SIG-M5 treated with dmso at 0.1 percent for 504 hours (cell line): Measurements from ENCODE around the gene TIPRL.
"Not testable (repeated sequence)": the region's sequence is repeated elsewhere in the genome, so short reads cannot be mapped to it uniquely, and the experiment has no call there.

ENCODE experiments used
- DNase-seq: peaks from one replicate; lab custom pipeline; 2025; ENCODE audit not compliant: unreplicated experiment; lab: John Stamatoyannopoulos, UW

TIPRL gene

DNA sequence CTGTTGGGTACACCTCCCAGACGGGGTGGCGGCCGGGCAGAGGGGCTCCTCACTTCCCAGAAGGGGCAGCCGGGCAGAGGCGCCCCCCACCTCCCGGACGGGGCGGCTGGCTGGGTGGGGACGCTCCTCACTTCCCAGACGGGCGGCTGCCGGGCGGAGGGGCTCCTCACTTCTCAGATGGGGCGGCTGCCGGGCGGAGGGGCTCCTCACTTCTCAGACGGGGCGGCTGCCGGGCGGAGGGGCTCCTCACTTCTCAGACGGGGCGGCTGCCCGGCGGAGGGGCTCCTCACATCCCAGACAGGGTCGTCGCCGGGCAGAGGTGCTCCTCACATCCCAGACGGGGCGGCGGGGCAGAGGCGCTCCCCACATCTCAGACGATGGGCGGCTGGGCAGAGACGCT lies 28.9 kb downstream of the TIPRL start:
- not testable (repeated sequence) for DNase-seq

DNA sequence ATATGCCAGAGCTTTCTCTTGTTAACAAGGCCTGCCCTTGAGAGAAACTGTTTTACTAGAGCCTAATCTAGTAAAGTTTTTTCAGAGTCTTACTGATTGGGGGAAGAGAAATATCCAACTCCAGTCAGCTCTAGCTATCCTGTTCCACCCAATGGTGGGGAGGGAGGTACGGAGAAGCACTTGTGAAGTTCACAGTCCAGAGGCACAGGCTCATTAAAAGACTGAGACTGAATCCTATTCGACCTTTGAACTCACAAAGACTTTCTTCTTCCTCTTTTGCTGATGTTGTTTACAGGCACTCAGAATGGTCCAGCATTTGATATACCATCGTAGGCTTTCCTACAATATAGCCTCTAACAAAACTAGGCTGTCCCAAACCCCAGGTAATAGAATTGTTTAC lies 31.6 kb downstream of the TIPRL start:
- no peak for DNase-seq

DNA sequence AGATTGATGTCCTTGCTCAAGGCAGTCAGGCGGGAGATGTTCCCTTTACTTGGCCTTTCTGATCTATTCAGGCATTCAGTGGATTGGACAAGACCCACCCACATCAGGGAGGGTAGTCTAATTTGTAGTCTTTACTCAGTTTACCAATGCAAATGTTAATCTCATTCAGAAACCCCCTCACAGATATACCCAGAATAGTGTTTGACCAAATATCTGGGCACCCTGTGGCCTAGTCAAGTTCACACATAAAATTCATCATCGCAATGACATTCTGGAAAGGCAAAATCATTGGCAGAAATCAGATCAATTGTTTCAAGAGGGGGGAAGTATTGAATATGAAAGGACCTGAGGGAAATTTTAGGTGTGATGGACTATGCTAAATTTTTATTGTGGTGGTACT lies 34.6 kb downstream of the TIPRL start:
- DNase-seq = no peak

DNA sequence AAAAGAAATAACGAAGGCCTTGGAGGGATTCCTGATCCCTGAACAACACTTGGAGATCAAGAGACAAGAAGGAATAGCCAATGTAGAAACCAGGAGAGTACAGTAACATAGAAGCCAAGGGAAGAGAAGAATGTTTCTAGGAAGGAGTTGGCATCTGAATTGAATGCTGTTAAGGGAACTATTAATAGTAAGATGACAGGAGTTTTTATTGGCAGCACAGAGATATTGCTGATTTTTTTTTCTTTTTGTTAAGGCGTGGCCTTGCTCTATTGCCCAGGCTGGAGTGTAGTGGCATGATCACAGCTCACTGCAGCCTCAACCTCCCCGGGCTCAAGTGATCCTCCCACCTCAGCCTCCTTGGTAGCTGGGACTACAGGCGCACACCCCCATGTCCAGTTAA lies 37.4 kb downstream of the TIPRL start:
- DNase-seq = no peak

DNA sequence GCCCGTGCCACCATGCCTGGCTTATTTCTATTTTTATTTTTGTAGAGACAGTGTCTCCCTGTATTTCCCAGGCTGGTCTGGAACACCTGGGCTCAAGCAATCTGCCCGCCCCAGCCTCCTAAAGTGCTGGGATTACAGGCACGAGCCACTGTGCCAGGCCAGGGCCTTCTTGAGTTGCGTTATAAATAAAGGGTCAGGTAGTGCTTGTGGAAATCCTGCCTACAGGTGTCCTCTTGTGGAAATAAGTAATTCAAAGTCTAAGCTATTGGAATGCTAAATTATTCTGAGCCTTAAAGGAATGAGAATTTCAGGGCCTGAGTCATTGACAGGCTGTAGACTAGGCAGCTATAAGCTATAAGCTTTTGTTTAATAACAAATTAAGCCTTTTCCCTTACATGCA lies 38.9 kb downstream of the TIPRL start:
- DNase-seq = no peak

DNA sequence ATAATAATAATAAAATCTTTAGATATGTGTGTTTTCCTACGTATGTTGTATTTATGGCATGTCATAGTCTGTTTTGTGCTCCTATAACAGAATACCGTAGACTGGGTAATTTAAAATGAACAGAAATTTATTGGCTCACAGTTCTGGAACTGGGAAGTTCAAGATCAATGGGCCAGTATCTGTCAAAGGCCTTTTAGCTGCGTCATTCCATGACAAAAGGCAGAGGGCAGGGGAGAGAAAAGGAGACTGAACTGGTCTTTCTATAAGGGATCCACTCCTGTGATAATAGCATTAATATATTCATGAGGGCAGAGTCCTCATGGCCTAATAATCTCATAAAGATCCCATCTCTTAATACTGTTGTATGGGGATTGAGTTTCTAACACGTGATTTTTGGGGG lies 39.9 kb downstream of the TIPRL start:
- no peak for DNase-seq

DNA sequence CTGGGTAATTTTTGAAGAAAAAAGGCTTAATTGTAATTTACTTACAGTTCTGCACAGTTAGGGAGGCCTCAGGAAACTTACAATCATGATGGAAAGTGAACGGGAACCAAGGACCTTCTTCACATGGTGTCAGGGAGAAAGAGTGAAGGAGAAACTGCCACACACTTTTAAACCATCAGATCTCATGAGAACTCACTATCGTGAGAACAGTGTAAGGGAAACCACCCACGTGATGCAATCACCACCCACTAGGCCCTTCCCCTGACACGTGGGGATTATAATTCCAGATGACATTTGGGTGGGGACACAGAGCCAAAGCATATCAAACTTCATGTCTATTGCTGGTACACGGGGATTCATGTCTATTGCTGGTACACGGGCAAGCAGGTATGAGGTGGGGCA lies 41.7 kb downstream of the TIPRL start:
- DNase-seq = no peak

DNA sequence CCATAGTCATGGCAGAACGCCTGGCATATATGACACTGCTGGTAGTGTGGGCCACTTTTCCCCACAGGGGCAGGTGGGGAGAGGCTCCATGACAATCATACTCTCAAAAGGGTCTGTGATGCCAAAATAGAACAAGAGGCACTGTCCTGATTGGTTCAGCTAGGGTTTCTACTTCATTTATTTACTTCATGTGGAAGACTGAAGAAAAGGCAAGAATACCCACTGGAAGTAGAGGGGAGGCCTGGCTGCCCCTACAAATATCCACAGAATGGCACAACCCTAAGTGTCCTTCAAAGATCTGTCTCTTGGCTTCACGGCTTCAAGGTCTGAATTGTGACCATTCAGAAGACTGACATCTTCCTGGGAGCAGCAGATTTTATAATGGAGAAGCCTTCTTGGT lies 42.5 kb downstream of the TIPRL start:
- no peak for DNase-seq

DNA sequence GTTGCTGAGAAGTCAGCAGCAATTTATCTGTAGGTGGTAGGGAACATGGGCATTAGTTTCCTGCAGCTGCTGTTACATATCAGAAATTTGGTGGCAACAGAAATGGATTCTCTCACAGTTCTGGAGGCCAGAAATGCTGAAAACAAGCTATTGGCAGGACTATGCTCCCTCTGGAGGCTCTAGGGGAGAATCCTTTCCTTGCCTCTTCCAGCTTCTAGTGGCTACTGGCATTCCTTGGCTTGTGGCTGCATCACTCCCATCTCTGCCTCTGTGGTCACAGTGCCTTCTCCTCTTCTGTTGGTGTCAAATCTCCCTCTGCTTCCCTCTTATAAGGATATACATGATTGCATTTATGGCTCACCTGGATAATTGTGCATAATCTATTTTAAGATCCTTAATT lies 44.5 kb downstream of the TIPRL start:
- no peak for DNase-seq

DNA sequence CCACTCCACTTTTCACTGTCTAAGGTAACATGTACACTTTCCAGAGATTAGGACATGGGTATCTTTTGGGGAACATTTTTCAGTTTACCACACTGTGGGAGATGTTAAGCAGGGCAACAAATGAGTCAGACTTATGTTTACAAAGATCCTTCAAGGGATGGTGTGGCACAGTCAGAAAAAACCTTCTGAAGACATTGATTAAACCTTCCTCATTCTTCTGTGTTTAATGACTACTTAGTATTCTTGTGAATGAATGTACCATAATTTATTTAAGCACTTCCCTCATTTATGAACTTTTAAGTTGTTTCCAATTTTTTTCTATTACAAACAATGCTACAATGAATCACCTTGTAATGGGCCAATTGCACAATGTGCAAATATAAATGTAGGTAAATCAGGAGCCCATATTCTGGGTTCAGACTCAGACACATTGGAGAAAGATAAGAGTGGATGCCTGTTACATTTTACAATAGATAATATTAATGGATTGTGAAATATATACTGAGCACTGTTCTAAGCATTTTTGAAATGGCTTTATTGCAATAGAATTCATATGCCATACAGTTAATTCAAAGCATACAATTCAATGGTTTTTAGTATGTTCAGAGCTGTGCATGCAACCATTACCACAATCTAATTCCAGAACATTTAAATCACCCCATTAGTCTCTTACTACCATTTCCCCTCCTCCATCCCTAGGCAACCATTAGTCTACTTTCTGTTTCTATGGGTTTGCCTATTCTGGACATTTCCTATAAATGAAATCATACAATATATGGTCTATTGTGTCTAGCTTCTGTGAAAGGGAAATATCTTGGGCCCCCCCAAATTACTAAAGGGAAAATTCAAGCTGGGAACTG lies 45.1 kb downstream of the TIPRL start:
- DNase-seq = no peak

DNA sequence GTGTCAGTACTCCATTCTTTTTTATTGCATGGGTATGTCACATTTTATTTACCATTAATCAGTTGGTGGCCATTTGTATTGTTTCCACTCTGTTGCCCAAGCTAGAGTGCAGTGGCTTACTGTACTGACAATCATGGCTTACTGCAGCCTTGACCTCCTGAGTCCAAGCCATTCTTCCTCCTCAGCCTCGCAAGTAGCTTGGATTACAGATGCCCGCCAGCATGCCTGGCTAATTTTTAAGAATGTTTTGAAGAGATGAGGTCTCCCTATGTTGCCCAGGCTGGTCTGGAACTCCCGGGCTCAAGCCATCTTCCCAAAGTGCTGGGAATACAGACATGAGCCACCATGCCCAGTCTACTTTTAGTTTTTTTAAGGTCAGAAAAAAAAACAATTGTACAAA lies 46.2 kb downstream of the TIPRL start:
- DNase-seq = no peak

DNA sequence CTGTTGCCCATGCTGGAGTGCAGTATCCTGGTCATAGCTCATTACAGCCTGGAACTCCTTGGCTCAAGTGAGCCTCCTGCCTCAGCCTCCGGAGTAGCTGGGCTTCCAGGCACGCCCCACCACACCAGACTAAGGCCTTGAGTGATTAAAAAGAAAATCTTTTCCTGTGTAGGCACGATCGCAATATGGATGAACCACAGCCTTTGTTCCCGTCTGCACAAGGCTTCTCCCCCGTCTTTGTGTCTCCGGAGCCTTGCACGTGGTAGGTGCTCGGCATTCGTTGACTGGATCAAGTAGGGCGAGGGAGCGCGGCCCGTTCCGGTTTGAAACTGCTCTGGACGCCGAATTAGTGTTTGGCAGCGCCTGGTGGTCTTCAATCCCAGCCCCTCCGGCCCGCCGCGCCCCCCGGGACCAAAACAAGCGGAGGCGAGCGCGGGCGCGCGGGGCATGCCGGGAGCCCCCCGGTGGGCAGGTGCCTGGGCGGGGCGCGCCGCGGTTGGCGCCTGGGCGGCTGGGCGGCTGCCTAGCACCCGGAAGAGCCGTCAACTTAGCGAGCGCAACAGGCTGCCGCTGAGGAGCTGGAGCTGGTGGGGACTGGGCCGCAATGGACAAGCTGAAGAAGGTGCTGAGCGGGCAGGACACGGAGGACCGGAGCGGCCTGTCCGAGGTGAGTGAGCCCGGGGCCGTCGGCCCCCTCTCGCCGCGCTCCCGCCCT lies 46.9 kb downstream of the TIPRL start, which contains the start of gene SFT2D2:
Gene SFT2D2, plus strand, starts transcription at position 529 of the 715 bp plus-strand sequence. Its CDS starts 76 bp downstream, at position 605.
- DNase-seq = peak; percentile 82

DNA sequence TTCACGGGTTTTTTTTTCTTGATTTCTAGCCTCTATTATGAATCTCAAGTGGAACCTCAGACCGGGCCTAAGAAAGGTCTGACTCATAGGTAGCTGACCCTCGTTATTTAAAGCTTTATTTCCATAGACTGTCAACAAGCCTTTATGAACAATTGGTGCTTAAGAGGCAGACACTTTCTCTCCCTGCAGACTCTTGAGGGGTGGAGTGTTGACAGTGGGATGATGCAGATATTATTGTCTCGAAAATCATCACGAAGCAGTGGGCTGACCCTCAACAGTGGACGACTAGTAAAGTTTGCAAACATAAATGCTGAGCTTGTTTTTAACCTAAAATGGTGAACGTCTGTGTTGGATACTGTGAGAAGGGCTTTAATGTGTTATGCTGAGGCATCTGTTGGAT lies 48.9 kb downstream of the TIPRL start:
- DNase-seq = no peak

DNA sequence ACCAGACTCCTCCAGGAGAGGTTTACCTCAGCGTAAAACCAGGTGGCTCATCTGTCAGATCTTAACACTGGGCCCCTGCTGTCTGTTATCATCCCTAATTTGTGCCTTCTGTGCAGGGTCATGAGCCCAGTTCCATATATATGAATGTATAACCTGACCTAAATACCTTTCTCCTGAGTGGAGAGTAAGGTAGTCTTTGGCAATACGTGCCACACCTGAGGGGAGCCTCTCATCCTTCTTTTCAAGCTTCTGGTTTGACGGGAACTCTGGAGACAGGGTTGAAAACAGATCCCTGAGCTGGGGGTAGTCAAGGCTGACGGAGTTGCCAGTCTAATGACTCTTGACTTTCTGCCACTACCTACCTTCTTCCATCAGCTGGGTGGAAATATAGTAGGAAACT lies 51.1 kb downstream of the TIPRL start:
- DNase-seq = no peak

DNA sequence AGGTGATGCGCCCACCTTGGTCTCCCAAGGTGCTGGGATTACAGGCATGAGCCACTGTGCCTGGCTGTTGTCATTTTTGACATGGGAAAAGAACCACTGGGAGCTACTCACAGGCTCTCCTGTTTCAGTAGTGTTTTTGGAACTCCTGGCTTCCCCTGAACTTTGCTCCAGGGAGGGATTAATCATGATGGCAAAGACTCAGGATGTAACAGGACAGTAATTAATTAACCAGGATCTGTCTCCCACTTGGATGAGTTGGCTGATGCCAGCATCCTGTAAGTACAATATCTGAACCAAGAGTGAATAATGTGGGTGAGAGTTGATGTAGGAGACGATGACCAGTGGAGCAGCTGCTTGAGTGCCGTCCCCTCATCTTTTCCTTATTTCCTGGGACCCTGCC lies 51.9 kb downstream of the TIPRL start:
- DNase-seq = no peak

DNA sequence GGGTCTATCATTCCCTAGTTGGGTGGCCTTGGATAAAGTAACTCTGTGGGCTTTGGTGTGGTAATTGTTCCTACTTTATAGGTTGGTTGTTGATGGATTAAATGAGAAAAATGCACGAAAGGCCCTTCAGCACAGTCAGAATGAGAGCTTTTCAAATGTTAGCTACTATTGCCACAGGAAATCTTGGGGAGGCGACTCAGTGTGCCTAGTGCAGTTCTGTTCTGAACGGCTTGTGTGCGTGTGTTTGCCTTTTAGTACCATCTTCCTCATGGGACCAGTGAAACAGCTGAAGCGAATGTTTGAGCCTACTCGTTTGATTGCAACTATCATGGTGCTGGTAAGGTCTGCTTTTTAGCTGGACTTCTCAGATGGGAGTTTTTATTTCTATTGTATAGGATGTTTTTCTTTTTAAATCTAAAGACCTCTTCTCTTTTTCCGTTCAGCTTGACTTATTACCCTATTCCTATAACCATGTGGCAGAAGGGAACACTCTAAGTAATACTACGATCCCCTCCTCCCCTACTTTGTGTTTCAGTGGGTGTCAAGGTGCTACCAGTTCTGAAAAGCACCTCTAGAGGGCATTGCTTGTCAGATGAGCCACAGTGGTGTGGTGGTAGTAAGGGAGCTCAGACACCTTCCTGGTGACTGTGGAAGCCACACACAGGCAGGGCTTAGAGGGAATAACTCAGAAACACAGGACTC lies 56.2 kb downstream of the TIPRL start:
- peak; percentile 58 for DNase-seq

DNA sequence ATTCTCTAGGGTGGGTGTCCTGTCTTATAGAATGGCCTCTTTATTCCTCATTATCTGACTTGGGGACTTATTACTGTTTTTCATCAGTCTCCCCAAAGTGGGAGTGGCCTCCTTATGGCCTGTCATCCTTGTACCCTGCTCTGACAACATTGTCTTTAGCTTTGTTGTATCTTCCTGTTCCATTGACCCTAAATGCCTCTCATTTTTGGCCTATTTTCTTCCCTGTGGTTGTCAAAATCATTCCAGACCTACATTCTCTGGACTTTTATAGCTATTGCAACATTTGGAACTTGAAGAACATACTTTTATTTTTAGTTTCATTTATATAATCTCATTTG lies 56.8 kb downstream of the TIPRL start:
- no peak for DNase-seq

DNA sequence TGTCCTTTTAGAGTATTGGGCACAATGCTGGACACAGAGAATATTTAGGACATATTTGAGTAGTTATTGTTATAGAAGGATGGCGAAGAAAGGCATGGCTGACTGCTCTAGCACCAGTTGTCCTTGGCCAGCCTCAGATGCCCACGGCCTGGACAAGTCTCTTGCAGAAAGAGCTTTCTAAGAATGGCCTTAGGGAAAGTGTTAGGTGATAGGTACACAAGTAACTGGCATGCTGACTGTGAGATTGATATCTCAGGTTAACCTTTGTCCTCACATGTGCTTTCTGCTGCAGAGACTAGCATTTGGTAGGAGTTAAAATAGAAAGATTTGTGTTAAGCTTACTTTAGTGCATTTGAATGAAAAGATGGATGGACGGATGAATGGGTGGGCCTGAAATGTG lies 57.2 kb downstream of the TIPRL start:
- DNase-seq = no peak

DNA sequence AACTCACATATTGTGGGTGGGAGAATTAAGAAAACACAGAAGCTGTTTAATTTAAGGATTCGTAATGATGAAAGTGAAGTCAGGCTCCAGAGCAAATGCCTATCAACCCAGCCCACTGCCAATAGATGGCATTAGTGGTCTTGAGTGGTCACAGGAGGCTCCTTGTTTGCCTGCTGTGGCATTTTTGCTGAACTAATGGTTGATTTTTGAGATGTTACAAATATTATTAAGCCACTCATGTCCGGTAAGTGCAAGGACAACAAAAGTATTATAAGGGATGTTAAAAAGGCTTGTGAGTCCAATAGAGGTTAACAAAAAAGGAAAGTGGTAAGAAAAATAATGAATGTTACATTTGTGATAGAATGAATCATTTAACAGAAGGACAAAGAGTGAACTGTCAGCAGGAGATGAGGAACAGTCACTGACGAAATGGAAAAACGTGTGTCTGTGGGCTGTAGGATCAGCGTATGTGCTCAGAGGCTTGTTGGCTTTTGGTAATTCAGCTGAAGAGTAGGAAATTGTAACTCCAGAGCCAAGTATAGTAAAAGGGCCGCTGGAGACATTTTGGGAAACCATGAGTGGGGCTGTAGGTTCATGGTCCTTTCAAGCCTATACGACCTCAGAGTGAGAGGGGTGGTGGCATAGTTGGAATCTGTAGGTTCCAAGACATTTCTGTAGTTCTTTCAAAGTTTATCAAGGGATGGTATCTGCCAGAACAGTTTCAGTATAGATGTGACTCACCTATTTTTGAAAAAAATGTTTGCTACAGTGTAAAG lies 58.3 kb downstream of the TIPRL start:
- DNase-seq = no peak

DNA sequence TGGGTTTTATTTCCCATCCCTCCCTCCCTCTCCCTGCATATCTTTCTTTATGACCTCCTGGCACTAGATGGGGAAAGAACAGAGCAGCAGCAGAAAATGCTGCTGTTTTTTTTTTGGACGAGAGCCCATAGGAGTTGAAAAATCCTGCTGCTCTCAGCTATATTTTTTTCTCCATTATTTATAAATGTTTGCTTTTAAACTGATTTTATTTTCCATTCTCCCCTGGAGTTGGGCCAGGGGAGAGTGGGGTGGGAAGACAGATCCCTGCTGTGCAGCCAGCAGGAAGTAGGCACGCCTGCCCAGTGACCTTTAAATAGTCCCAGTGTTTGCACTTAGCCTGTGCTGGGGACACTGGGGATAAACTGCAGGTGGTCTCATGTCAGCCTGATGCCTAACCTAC lies 64.4 kb downstream of the TIPRL start:
- DNase-seq = no peak

DNA sequence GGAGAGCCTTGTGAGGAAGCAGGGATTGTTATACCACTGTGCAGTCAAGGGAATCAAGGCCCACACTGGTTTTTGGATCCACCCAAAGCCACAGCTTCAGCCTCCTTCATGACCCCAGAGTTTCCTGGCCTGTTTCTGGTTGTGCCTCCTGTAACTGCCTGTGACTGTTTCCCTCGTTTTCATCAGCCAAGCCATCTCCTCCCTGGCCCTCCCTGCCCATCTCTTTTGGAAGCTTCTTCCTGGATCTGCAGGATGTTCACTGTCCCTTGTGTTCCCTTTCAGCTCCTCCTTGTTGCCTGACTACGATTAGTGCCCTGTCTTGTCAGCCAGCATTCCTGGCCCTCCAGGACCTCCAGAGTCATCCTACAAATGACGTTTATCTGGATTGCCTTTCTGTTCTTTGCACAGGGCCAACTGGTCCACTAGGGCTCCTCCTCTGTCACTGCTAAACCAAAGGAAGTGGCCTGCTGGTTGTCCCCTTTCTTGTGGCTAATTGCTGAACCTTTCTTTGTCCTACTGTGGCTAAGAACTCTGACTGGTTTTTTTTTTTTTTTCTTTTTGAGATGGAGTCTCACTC lies 65.0 kb downstream of the TIPRL start:
- no peak for DNase-seq
